ENCODE results near the gene UPF2. TPM values are rescaled to one million over a fixed set of nuclear protein-coding genes. Genes with fewer than 3 reads are reported as not detected.

The UPF2 gene
- total and polyA plus RNA-seq, 2 of the 4 experiments (the other 2 are of a cell fraction) = 9.2 to 14.3 TPM

DNA sequence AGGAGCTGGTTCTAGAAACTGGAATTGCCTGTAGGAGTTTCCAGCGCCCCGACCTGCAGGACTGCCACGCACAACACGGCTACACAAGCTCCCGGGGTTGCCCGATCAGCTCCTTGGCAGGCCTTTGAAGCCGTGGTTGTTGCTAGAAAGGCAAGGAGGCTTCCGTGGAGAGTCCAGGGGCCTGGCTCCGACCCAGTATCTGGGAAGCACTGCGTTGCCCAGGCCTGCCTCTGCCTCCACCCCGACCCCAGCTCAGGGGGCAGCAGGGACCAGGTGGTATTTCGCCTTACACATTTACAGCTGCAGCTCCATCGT is 165.1 kb downstream of the UPF2 start:
- Histone ChIP-seq H3K4me1 (ENCODE audit: control insufficient read depth, insufficient read depth, low read length) (peaks cover 22% of the 10 kb centered on the region), H2BK15ac (ENCODE audit: low read depth, low read length) (no peak overlapping the region), H4K5ac (ENCODE audit: low read depth, low read length) (no peak overlapping the region), H2BK5ac (ENCODE audit: low read depth, low read length, poor library complexity, severe bottlenecking) (no peak overlapping the region), H4K20me1 (ENCODE audit: insufficient read depth, low read length) (no peaks in the 10 kb centered on the region), H3K14ac (replicated peaks; ENCODE audit: low read depth, low read length) (no peak overlapping the region), H2BK120ac (ENCODE audit: low read depth, low read length) (no peak overlapping the region), H3K36me3 (ENCODE audit: control insufficient read depth, insufficient read depth, low read length) (no peaks in the 10 kb centered on the region), H2BK20ac (ENCODE audit: low read depth, low read length) (no peak overlapping the region), H3K4ac (ENCODE audit: low read depth, low read length) (no peak overlapping the region), H4K8ac (ENCODE audit: low read depth in 2 of 2, low read length in 2 of 2) (no peak overlapping the region), H2AFZ (replicated peaks; ENCODE audit: low read length, poor library complexity) (no peak overlapping the region), H3K56ac (ENCODE audit: extremely low read depth, insufficient read depth, low read length) (no peak overlapping the region), H3K27ac (ENCODE audit: insufficient read depth, low read length) (no peak overlapping the region), H4K91ac (ENCODE audit: insufficient read depth, low read depth, low read length) (no peak overlapping the region), H3K9ac (ENCODE audit: low read depth, low read length) (no peak overlapping the region), H3K4me3 (ENCODE audit: insufficient read depth, low read depth, low read length) (no peak overlapping the region), H3K23ac (ENCODE audit: low read depth, low read length) (no peak overlapping the region), H3K18ac (ENCODE audit: low read depth, low read length) (no peak overlapping the region), H3K79me1 (ENCODE audit: low read depth in 1 of 2, low read length in 2 of 2) (no peaks in the 10 kb centered on the region), H3K27me3 (ENCODE audit: control insufficient read depth, insufficient read depth, low read length) (no peaks in the 10 kb centered on the region), H3K4me2 (ENCODE audit: low read depth, low read length) (no peak overlapping the region), H3K9me1 (ENCODE audit: insufficient read depth, low read length) (peaks cover 26% of the 10 kb centered on the region), H3K9me3 (ENCODE audit: control insufficient read depth, insufficient read depth, low read length) (no peaks in the 10 kb centered on the region), H2AK5ac (ENCODE audit: low read depth, low read length) (no peak overlapping the region), H2AK9ac (replicated peaks; ENCODE audit: low read depth, low read length, poor library complexity) (no peak overlapping the region)
- ATAC-seq (ENCODE audit: low read depth) (no peak), DNase-seq (no peak)
- ChIA-PET CTCF (no interaction called here), POLR2A (ENCODE audit: unreplicated experiment) (no interaction called here)
- dilution Hi-C loops (cut with HindIII; ENCODE audit: low sequenced_read_pairs, unreplicated experiment) (no loop called here), in situ Hi-C loops (cut with MboI; ENCODE audit: low sequenced_read_pairs) (no loop called here), intact Hi-C loops (cut with micrococcal nuclease) (no loop called here)
- BruUV-seq (replicated peaks) = no TSS peak
- TF ChIP-seq RCOR1 (IDR thresholded peaks at IDR 0.05; ENCODE audit: insufficient replicate concordance, low read length) = no peak
- TF ChIP-seq, protein P1, sequence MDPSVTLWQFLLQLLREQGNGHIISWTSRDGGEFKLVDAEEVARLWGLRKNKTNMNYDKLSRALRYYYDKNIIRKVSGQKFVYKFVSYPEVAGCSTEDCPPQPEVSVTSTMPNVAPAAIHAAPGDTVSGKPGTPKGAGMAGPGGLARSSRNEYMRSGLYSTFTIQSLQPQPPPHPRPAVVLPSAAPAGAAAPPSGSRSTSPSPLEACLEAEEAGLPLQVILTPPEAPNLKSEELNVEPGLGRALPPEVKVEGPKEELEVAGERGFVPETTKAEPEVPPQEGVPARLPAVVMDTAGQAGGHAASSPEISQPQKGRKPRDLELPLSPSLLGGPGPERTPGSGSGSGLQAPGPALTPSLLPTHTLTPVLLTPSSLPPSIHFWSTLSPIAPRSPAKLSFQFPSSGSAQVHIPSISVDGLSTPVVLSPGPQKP (IDR thresholded peaks at IDR 0.05; ENCODE audit: borderline replicate concordance, low read depth, low read length) = no peak
- TF ChIP-seq FOS (IDR thresholded peaks at IDR 0.05; ENCODE audit: low read depth, low read length) = no peak
- 83% methylated on average over 5 of the region's 13 CpGs; no CpG with 5 or more reads in 1 of the 2 experiments for WGBS, 2 experiments (ENCODE audit: extremely low coverage in 2 of 2, insufficient read length in 1 of 2)
